NCI-H187 (cell line): ENCODE data around the gene M1AP.

Experiments
- DNase-seq, 2 experiments: peaks; one replicate each; lab custom pipeline; 2025; lab: John Stamatoyannopoulos, UW

The M1AP gene

GRCh38 chr2:74548900-74549826 is 99.0 kb downstream of the M1AP start:
- peak in 1 of 2 experiments; percentile 11 for DNase-seq

GRCh38 chr2:74548285-74548899 is 99.7 kb downstream of the M1AP start:
- no peak for DNase-seq

- DNase-seq = no peak
These were observed 102.1 kb downstream of the M1AP start for GRCh38 chr2:74546004-74546403.

- no peak for DNase-seq
These were observed 103.5 kb downstream of the M1AP start for GRCh38 chr2:74544634-74545033.

- no peak for DNase-seq
These were observed 105.2 kb downstream of the M1AP start for GRCh38 chr2:74542978-74543377.

DNA sequence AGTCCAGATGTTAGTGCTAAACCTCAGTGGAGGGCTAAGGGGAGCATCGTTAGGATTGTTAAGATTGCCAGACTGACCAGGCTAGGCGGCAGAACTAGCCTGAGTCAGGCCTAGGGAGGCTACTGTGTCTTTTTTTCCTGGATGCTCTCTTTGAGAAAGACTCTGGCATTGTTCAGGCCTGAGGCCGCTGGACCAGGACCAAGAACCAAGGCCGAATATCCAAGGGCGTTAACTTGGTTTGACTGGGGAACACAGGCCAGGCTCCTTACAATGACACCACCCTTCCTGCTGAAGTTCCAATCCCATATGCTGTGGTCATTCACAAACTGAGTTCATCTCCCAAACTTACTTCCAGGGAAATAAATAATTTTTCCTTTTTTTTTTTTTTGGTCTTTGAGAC is 107.8 kb downstream of the M1AP start:
- DNase-seq = no peak

GRCh38 chr2:74538881-74539339 is 109.2 kb downstream of the M1AP start:
- DNase-seq = no peak

DNA sequence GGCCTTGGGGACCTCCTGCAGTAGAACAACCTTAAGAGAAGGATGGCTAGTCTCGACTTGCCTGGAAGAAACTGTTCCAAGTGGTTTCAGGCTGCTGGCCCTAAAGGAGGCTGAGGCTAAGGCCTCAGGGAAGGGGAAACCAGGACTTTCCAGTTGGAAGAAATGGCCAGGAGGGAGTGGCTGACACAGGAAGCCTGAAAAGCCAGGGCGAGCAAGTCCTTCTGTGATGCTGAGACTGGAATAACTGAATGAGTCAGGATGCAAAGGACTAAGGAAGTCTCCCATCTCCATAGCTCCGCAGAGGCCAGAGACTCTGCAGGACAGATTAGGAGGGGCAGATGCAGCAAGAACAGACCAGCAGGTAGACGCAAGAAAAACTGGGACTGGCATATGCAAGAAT is 111.0 kb downstream of the M1AP start:
- DNase-seq = no peak

DNA sequence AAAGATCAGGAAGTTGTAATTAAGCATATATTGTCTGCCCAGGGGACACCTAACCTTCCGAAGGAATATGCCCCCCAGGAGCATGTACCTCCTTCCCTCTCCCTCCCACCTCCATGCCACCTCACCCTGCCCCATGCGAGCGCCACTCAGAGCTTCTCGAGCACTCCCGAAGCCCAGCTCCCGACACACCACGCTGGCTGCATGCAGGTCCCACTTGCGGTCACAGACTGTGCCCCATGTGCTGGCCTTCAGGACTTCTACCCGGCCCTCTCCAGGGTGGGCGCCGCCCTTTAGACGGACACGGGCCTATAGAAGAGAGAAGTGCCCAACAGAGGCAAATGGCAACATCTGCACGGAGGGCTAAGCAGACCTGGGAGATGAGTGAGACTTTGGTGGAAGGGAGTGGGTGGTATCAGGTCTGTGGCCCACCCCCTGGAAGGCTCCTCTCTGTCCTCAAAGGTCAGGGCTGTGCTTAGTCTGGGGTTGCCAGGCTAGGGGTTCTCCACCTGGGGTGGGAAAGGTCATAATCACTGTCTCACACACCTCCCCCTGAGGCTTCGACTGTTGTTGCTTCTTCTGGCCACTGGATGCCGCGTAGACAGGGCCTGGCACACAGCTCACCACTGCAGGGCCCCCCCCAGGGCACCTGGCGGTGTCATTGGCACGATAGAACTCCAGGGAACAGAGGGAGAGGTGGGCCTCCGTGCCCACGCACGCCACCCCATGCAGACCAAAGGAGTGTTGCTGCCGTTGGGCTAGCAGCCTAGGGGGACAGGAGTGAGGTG is 111.8 kb downstream of the M1AP start:
- no peak for DNase-seq

GRCh38 chr2:74535440-74535965 is 112.6 kb downstream of the M1AP start:
- DNase-seq = no peak

GRCh38 chr2:74534411-74534810 is 113.7 kb downstream of the M1AP start:
- no peak for DNase-seq

DNA sequence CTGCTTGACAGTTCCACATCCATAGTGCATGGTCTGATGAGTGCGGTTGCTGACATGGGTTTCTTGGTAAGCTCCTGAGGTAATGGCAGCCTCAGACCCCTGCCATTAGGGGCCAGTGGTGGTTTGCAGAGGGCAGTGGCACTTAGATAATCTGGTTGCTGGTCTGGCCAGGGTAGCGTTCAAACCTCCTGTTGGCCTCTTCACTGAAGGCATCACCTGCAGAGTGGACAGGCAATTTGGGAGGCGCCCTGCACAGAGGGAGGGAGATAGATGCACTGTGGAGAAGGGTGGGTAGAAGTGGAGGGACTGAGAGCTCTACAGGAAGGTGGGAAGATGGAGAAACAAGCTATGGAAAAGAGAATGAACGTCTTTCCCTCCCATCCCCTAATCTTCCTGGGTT is 114.7 kb downstream of the M1AP start:
- DNase-seq = no peak

GRCh38 chr2:74532222-74532621 is 115.9 kb downstream of the M1AP start:
- DNase-seq = no peak

DNA sequence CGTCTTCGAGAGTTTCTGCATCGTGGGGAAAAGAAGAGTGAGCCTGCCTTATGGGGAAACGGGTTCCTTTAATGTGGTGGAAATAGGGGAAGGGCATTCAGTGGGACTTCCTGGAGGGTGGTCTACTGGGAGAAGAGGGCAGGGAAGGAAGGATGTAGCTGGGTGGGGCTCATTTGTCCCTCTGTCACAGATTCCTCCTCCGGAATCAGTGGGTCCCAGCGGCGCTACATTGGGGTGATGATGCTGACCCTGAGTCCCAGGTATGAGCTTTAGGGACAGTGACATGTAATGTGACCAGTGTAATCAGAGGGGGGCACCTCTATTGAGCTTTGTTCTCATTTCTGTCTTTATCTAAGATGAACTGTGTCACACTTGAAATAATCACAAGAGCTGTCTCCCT is 116.5 kb downstream of the M1AP start:
- no peak for DNase-seq

GRCh38 chr2:74530239-74531187 is 117.6 kb downstream of the M1AP start:
- DNase-seq = no peak

DNA sequence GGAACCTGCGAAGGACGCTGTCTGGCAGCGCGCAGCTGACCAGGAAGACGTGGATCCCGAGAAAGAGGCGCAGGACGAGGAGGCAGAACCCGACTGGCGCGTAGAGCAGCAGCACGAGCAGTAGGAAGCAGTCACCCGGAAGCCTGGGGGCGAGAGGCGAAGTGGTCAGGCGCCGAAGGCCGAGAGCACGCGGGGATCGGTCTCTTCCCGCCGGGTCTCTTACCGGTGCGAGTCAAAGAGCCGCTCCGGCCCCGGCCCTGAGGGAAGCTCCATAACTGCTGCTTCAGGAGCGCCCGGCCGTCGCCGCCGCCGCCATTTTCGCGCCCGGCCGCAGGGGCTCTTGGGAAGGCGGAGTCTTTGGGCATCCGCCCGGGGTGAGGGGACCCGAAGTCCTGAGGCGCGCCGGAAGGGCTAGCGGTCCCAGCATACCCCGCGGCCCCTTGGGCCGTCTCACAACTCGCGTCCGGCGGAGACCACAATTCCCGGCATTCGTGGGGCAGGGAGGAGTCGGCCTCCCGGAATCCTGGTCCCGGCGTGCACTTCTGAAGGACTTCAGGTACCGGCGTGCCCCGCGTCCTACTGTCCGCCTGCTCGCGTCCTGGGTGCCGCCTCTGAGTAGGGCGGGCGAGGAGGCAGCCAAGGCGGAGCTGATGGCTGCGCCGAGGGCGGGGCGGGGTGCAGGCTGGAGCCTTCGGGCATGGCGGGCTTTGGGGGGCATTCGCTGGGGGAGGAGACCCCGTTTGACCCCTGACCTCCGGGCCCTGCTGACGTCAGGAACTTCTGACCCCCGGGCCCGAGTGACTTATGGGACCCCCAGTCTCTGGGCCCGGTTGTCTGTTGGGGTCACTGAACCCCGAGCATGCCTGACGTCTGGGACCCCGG is 118.5 kb downstream of the M1AP start, which contains the start of the genes AUP1 and HTRA2:
AUP1 (minus strand) TSS at position 350 of the 882 bp plus-strand sequence; CDS start at position 273, 77 bp downstream.
HTRA2 (plus strand) TSS at position 577 of the 882 bp plus-strand sequence; CDS start at position 651, 74 bp downstream.
- DNase-seq = peak; percentile 70 to 94

DNA sequence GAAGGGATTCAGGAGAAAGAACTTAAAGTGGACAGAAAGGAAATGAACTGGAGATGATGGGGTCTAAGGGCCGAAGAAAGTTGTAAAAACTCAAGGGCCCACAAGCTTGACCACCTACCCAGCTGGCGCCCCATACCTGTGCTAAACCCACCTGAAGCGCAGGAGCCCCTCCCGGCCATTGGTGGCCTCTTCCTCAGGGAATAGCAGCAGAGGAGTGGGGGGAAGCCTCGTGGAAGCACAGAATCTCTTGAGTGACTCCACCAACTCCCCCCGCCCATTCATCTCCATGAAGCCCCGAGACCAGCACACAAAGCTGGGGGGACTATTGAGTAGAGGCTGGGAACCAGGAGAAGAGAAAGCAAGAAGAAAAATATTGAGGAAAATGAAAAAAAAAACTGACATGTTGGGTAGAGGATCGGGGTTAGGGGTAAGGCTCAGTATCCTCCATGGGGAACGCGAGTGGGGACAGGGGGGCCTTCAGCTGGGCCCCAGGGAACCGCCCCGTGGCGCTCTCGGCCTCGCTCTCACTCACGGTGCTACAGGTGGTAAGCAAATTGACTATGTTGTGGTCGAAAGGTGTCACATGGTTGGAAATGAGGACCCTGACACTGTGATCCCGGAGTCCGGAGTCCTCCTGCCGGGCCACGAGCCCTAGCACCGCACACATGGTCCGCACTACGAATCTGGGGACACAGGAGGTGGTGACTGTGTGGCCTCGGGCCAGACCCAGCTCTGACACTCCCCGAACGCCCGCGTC is 119.4 kb downstream of the M1AP start:
- DNase-seq = no peak

DNA sequence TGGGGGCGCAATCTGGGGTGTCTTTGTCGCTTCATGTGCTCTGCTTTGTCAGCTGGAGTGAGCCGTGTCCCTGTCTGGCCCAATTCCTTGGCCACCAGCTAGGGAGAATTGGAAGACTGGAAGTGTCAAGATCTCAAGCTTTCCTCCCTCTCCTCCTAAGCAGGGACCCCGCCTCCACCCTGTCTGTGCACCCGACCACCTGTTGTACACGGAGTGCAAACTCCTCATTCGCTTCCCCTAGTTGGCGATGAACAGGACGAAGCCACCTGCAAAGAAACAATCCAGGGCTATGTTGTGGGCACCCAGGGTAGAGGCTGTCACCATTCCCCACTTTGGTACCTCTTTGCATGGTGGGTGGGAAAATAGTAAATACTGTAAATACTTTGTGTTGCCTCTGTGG is 120.4 kb downstream of the M1AP start:
- DNase-seq = no peak

GRCh38 chr2:74526649-74527230 is 121.4 kb downstream of the M1AP start:
- DNase-seq = no peak
